Calu3 (cell line): Measurements from ENCODE around the gene COBLL1. TPM values are rescaled to one million over a fixed set of nuclear protein-coding genes. Genes with fewer than 3 reads are reported as not detected.
A peak's percentile ranks its signal among the peaks of the same experiment; 100 is the strongest.
"Not testable (repeated sequence)": the region's sequence is repeated elsewhere in the genome, so short reads cannot be mapped to it uniquely, and the experiment has no call there.

Experiments used
- BruUV-seq: library from RNA; stranded (reverse); fragments of 400-500 nt; replicated peaks from 2 replicates; lab custom pipeline; 2021; lab: Mats Ljungman, UMichigan
- CTCF ChIA-PET: fragments of 300-600 bp; sonication (Branson Sonifier 250); formaldehyde crosslinking; loops from one replicate; lab custom pipeline; 2022; ENCODE audit warnings: antibody characterized with exemption; lab: Charles Lee
- DNase-seq: peaks from one replicate; pipeline ENCODE4 v3.0.0; 2022
- H3K27ac Mint-ChIP-seq: one replicate; pipeline ENCODE4 v1.8.0; 2022; ENCODE audit warnings: mixed read lengths; ENCODE audit not compliant: unreplicated experiment
- H3K27me3 Mint-ChIP-seq: one replicate; pipeline ENCODE4 v1.8.0; 2022; ENCODE audit warnings: mixed read lengths; ENCODE audit not compliant: unreplicated experiment
- H3K36me3 Mint-ChIP-seq: one replicate; pipeline ENCODE4 v1.8.0; 2022; ENCODE audit warnings: mild to moderate bottlenecking, moderate library complexity, mixed read lengths; ENCODE audit not compliant: insufficient read depth, unreplicated experiment
- H3K4me1 Mint-ChIP-seq: one replicate; pipeline ENCODE4 v1.8.0; 2022; ENCODE audit warnings: mild to moderate bottlenecking, low read depth, mixed read lengths; ENCODE audit not compliant: unreplicated experiment
- H3K4me3 Mint-ChIP-seq: one replicate; pipeline ENCODE4 v1.8.0; 2022; ENCODE audit warnings: mild to moderate bottlenecking, low read depth, moderate library complexity, mixed read lengths; ENCODE audit not compliant: unreplicated experiment
- H3K9me3 Mint-ChIP-seq: one replicate; pipeline ENCODE4 v1.8.0; 2022; ENCODE audit warnings: low read depth, mixed read lengths; ENCODE audit not compliant: unreplicated experiment
- CTCF ChIP-seq: fragments of 200-600 bp; IDR thresholded peaks from one replicate; pipeline ENCODE4 v1.8.0; 2022; ENCODE audit warnings: antibody characterized with exemption; ENCODE audit not compliant: unreplicated experiment
- intact Hi-C: fragments of 100-400 bp; cut with micrococcal nuclease; formaldehyde crosslinking; loops from one replicate; pipeline ENCODE4 v1.10.0; 2022; ENCODE audit not compliant: unreplicated experiment
- total RNA-seq: library from RNA; stranded (reverse); gene quantifications from 2 replicates; pipeline ENCODE4 v1.2.3, GENCODE V29; 2022

Gene COBLL1
- total RNA-seq, 1 experiment from 2014 or later, result 44.9 TPM

- peaks cover 39% of the 10 kb centered on the region for H3K4me1 Mint-ChIP-seq
- no peaks in the 10 kb centered on the region for H3K36me3 Mint-ChIP-seq
- no peaks in the 10 kb centered on the region for H3K27me3 Mint-ChIP-seq
Observed at GRCh38 chr2:164860694-164861042, 19.0 kb upstream of the COBLL1 start.

GRCh38 chr2:164859906-164860693, 18.5 kb upstream of the COBLL1 start:
- H3K9me3 Mint-ChIP-seq, H3K4me3 Mint-ChIP-seq, DNase-seq, BruUV-seq, H3K27me3 Mint-ChIP-seq, H3K36me3 Mint-ChIP-seq: not testable (repeated sequence)
- Mint-ChIP-seq H3K27ac (peak overlapping the region; percentile 82), H3K4me1 (peaks cover 39% of the 10 kb centered on the region)
- CTCF ChIA-PET, result interaction anchor here (0.7 to 2.9 kb wide), 8 partner anchors 12 to 54 kb away, joined by 3 to 17 read pairs (median 4); partner anchors contain the start of gene COBLL1
- intact Hi-C loops, result loop anchor here (2.0 kb wide), 2 partner anchors 17 to 43 kb away; no protein-coding TSS in a partner anchor

More at GRCh38 chr2:164860694-164861042, 19.0 kb upstream of the COBLL1 start:
- DNase-seq, result no peak
- intact Hi-C loops, result loop anchor here (2.0 kb wide), 1 partner anchor 42 kb away; no protein-coding TSS in a partner anchor
- no TSS peak for BruUV-seq
- no peak for TF ChIP-seq CTCF
- H3K27ac Mint-ChIP-seq, result peak overlapping the region; percentile 30
- peaks cover 2% of the 10 kb centered on the region for H3K9me3 Mint-ChIP-seq
- no peak overlapping the region for H3K4me3 Mint-ChIP-seq
- CTCF ChIA-PET, result interaction anchor here (1.1 to 2.9 kb wide), 2 partner anchors 17 to 19 kb away, joined by 3 to 17 read pairs; partner anchors contain the start of gene COBLL1

- Mint-ChIP-seq H3K36me3 (no peaks in the 10 kb centered on the region), H3K4me1 (peaks cover 33% of the 10 kb centered on the region), H3K27me3 (no peaks in the 10 kb centered on the region), H3K27ac (peak overlapping the region; percentile 82), H3K4me3 (no peak overlapping the region), H3K9me3 (peaks cover 2% of the 10 kb centered on the region)
- no peak for DNase-seq
- BruUV-seq, result no TSS peak
- intact Hi-C loops, result loop anchor here (2.0 kb wide), 1 partner anchor 17 kb away; no protein-coding TSS in a partner anchor
- CTCF ChIA-PET, result interaction anchor here (0.8 to 2.9 kb wide), 7 partner anchors 12 to 54 kb away, joined by 3 to 17 read pairs (median 4); partner anchors contain the start of gene COBLL1
- no peak for TF ChIP-seq CTCF
Observed at GRCh38 chr2:164859251-164859818, 17.7 kb upstream of the COBLL1 start.

GRCh38 chr2:164852086-164852485, 10.5 kb upstream of the COBLL1 start:
- intact Hi-C loops, result no loop called here
- CTCF ChIA-PET, result no interaction called here
- no peak overlapping the region for H3K27ac Mint-ChIP-seq
- DNase-seq, result no peak
- no peaks in the 10 kb centered on the region for H3K27me3 Mint-ChIP-seq
- H3K4me3 Mint-ChIP-seq, result no peak overlapping the region
- no TSS peak for BruUV-seq
- no peaks in the 10 kb centered on the region for H3K9me3 Mint-ChIP-seq
- no peaks in the 10 kb centered on the region for H3K36me3 Mint-ChIP-seq
- no peaks in the 10 kb centered on the region for H3K4me1 Mint-ChIP-seq
- TF ChIP-seq CTCF, result no peak
